K562 (cell line): ENCODE results near the gene LYPD6B. TPM values are rescaled to one million over a fixed set of nuclear protein-coding genes. Genes with fewer than 3 reads are reported as not detected.

Source experiments
- ATAC-seq: fragments of 200-7000 bp; cut with Tn5 transposase; 3 replicates; pipeline ENCODE4 v1.9.1; 2020; ENCODE audit warnings: moderate library complexity
- BruUV-seq: library from RNA; stranded (reverse); fragments of 400-500 nt; replicated peaks from 2 replicates; lab custom pipeline; 2021; lab: Mats Ljungman, UMichigan
- CTCF ChIA-PET: fragments of 300-600 bp; formaldehyde crosslinking; extraction: SDS; loops from one replicate; lab custom pipeline; 2021; ENCODE audit warnings: low intra/inter-chr PET ratio; lab: Yijun Ruan, JAX
- POLR2A ChIA-PET: fragments of 300-600, 350-650 bp; sonication (Branson Sonifier 250); formaldehyde crosslinking; extraction: SDS; loops from one replicate; lab custom pipeline; 2021; ENCODE audit warnings: antibody characterized with exemption, inconsistent platforms; lab: Yijun Ruan, JAX
- DNase-seq, 4 experiments: peaks; one replicate each; pipeline versions ENCODE4 v3.0.0 to v3.0.0-alpha.2; 2011 to 2018; ENCODE audit warnings: low spot score in 3 of 4, mixed read lengths in 3 of 4; ENCODE audit errors: extremely low read depth in 1 of 4
- FAIRE-seq: peaks from 2 replicates; lab custom pipeline; 2011; peaks lifted over from hg19 to GRCh38; lab: Jason Lieb, UNC
- H2AFZ ChIP-seq: 2 replicates; pipeline ENCODE4 v1.6.0; 2011; ENCODE audit warnings: low read depth, low read length, control low read depth, inconsistent platforms
- H3K27ac ChIP-seq: fragments of 200-600 bp; 3 replicates; pipeline ENCODE4 v1.8.0; 2011; ENCODE audit warnings: low read depth, mild to moderate bottlenecking, control low read depth, inconsistent platforms, low read length, moderate library complexity, mixed read lengths; ENCODE audit errors: extremely low read depth
- H3K27me3 ChIP-seq, 2 experiments: fragments of 300-600 bp in 1 of 2; 2 replicates in 1 of 2; 3 replicates in 1 of 2; pipeline versions ENCODE4 v1.6.0 to v1.8.0; 2011; ENCODE audit warnings: inconsistent platforms in 2 of 2, low read length in 2 of 2, mild to moderate bottlenecking in 1 of 2, mixed read lengths in 1 of 2, moderate library complexity in 1 of 2; ENCODE audit not compliant: control insufficient read depth in 2 of 2, insufficient read depth in 2 of 2
- H3K36me3 ChIP-seq: fragments of 300-600 bp; 3 replicates; pipeline ENCODE4 v1.8.0; 2011; ENCODE audit warnings: mild to moderate bottlenecking, low read length, inconsistent platforms; ENCODE audit not compliant: control insufficient read depth, insufficient read depth
- H3K4me1 ChIP-seq, 2 experiments: fragments of 200-600 bp in 1 of 2; replicated peaks in 1 of 2; 2 replicates in 1 of 2; 3 replicates in 1 of 2; pipeline versions ENCODE4 v1.5.1 to v1.8.0; 2011; ENCODE audit warnings: inconsistent platforms in 2 of 2, low read length in 2 of 2, mild to moderate bottlenecking in 1 of 2, mixed read lengths in 1 of 2, moderate library complexity in 1 of 2; ENCODE audit not compliant: control insufficient read depth in 2 of 2, insufficient read depth in 2 of 2
- H3K4me2 ChIP-seq: 2 replicates; pipeline ENCODE4 v1.6.1; 2011; ENCODE audit warnings: low read length, control low read depth, inconsistent platforms, mixed read lengths; ENCODE audit not compliant: insufficient read depth
- H3K4me3 ChIP-seq: fragments of 200-600 bp; sonication (generic), shearing (Covaris generic); 2 replicates; pipeline ENCODE4 v1.5.1; 2016; ENCODE audit warnings: control low read depth, inconsistent platforms
- H3K79me2 ChIP-seq: fragments of 200-600 bp; 3 replicates; pipeline ENCODE4 v1.8.0; 2011; ENCODE audit warnings: low read length, inconsistent platforms; ENCODE audit not compliant: control insufficient read depth, insufficient read depth
- H3K9ac ChIP-seq, 2 experiments: 2 replicates each; pipeline versions ENCODE4 v1.6.0 to v1.6.1; 2011; ENCODE audit warnings: low read depth in 2 of 2, low read length in 2 of 2, control low read depth in 1 of 2, inconsistent platforms in 1 of 2, mild to moderate bottlenecking in 1 of 2, mixed read lengths in 1 of 2; ENCODE audit not compliant: insufficient read depth in 1 of 2
- H3K9me1 ChIP-seq: one replicate; pipeline ENCODE4 v1.6.0; 2011; ENCODE audit warnings: inconsistent platforms, mild to moderate bottlenecking, low read length, moderate library complexity; ENCODE audit not compliant: control insufficient read depth, insufficient read depth
- H3K9me3 ChIP-seq: replicated peaks from 2 replicates; pipeline ENCODE4 v1.5.1; 2011; ENCODE audit warnings: low read depth, low read length, inconsistent platforms; ENCODE audit not compliant: control insufficient read depth, insufficient read depth
- H4K20me1 ChIP-seq: replicated peaks from 2 replicates; pipeline ENCODE4 v1.6.1; 2011; ENCODE audit warnings: low read length, inconsistent platforms, mixed read lengths; ENCODE audit not compliant: control insufficient read depth, insufficient read depth
- CBX5 ChIP-seq: IDR thresholded peaks from 2 replicates; pipeline ENCODE4 v1.6.1; 2014; ENCODE audit warnings: low read depth, borderline replicate concordance
- COPS2 ChIP-seq: fragments of 450-650 bp; conservative IDR thresholded peaks from 2 replicates; pipeline ENCODE4 v1.6.1; 2016; ENCODE audit warnings: mild to moderate bottlenecking, moderate library complexity
- GTF2B ChIP-seq: IDR thresholded peaks from 2 replicates; pipeline ENCODE4 v1.6.1; 2011; ENCODE audit not compliant: insufficient read length; ENCODE audit errors: extremely low read depth
- HNRNPH1 ChIP-seq: fragments of 200-400 bp; formaldehyde crosslinking; optimal IDR thresholded peaks from 2 replicates; pipeline ENCODE3; 2017; ENCODE audit warnings: low read depth, mild to moderate bottlenecking, low read length, moderate library complexity
- MLX ChIP-seq, 2 experiments: fragments of 450-650 bp in 1 of 2; sonication (generic) in 1 of 2; formaldehyde crosslinking; conservative IDR thresholded peaks; 2 replicates each; pipeline versions ENCODE4 v1.4.0 to v1.8.1; 2020 to 2022; ENCODE audit warnings: mild to moderate bottlenecking in 1 of 2, missing genetic modification reagents in 1 of 2
- RREB1 ChIP-seq: fragments of 250-450 bp; sonication (Bioruptor Pico); IDR thresholded peaks from 2 replicates; pipeline ENCODE4 v1.4.0; 2020
- ZBTB12 ChIP-seq: fragments of 250-450 bp; sonication (Bioruptor Pico); IDR thresholded peaks from 2 replicates; pipeline ENCODE4 v1.4.0; 2020
- WGBS: fragments of 100-300 bp; shearing (Covaris generic); methylation state at CpG from one replicate; pipeline ENCODE4 v1.1.6; 2016; ENCODE audit warnings: low coverage, mixed read lengths; ENCODE audit not compliant: insufficient coverage; ENCODE audit errors: missing lambda C conversion rate; 5-methylcytosine and 5-hydroxymethylcytosine counted together
- in situ Hi-C: fragments of 300-500 bp; cut with MboI; formaldehyde crosslinking; loops from 4 replicates; pipeline ENCODE4 v1.15.0; 2018; ENCODE audit warnings: inconsistent platforms, mixed read lengths
- intact Hi-C: fragments of 100-400 bp; cut with micrococcal nuclease; formaldehyde crosslinking; loops from 2 replicates; pipeline ENCODE4 v1.14.2; 2022
- polyA plus RNA-seq, 8 experiments: library from polyadenylated mRNA; depleted of rRNA in 4 of 8; stranded (reverse) in 5 of 8; unstranded in 3 of 8; fragments of >200 nt; fragmentation: Nextera tagmentation in 2 of 8; fragmentation: Illumina TruSeq in 1 of 8; extraction: Ambion mirVana in 2 of 8; extraction: Trizol in 1 of 8; gene quantifications; 2 replicates each; pipeline versions ENCODE4 v1.2.1 to v1.2.3, GENCODE V29; 2011 to 2014; ENCODE audit warnings: inconsistent platforms in 1 of 8, missing spikeins in 1 of 8
- total RNA-seq, 7 experiments: library from RNA; depleted of rRNA in 6 of 7; stranded (reverse); fragments of >200 nt in 6 of 7; fragmentation: Illumina TruSeq in 2 of 7; extraction: Trizol in 2 of 7; gene quantifications; 2 replicates each; pipeline versions ENCODE4 v1.2.1 to v1.2.3, GENCODE V29; 2011 to 2021; ENCODE audit warnings: low replicate concordance in 1 of 7

LYPD6B gene
- total and polyA plus RNA-seq, 9 of the 15 experiments (the other 6 are each of a cell fraction or from before 2014, with no cell fraction given): not detected

- Histone ChIP-seq H3K9me1 (no peaks in the 10 kb centered on the region), H3K36me3 (no peaks in the 10 kb centered on the region), H3K27me3 (no peaks in the 10 kb centered on the region), H3K79me2 (no peaks in the 10 kb centered on the region), H3K9me3 (no peaks in the 10 kb centered on the region), H3K4me2 (no peak overlapping the region), H3K9ac (no peak overlapping the region), H3K4me1 (no peaks in the 10 kb centered on the region), H3K27ac (no peak overlapping the region), H2AFZ (no peak overlapping the region), H3K4me3 (no peak overlapping the region), H4K20me1 (no peaks in the 10 kb centered on the region)
- no peak for FAIRE-seq
- ChIA-PET CTCF (no interaction called here), POLR2A (no interaction called here)
- intact Hi-C loops: no loop called here
- in situ Hi-C loops: no loop called here
- WGBS: 0% methylated on average over 2 of the region's 2 CpGs
- DNase-seq: no peak
- TF ChIP-seq HNRNPH1 (no peak), GTF2B (no peak), COPS2 (no peak)
- ATAC-seq: no peak
- BruUV-seq: no TSS peak
These were observed 74.2 kb downstream of the LYPD6B start for GRCh38 chr2:149112713-149113112.

GRCh38 chr2:149115781-149116180, 77.3 kb downstream of the LYPD6B start:
- Histone ChIP-seq H3K9me1 (no peaks in the 10 kb centered on the region), H3K4me1 (no peaks in the 10 kb centered on the region), H4K20me1 (no peaks in the 10 kb centered on the region), H2AFZ (no peak overlapping the region), H3K9me3 (no peaks in the 10 kb centered on the region), H3K27ac (no peak overlapping the region), H3K36me3 (no peaks in the 10 kb centered on the region), H3K9ac (no peak overlapping the region), H3K4me3 (no peak overlapping the region), H3K4me2 (no peak overlapping the region), H3K79me2 (no peaks in the 10 kb centered on the region), H3K27me3 (no peaks in the 10 kb centered on the region)
- intact Hi-C loops: no loop called here
- no TSS peak for BruUV-seq
- ATAC-seq (no peak), DNase-seq (no peak), FAIRE-seq (no peak)
- 1% methylated on average over 5 of the region's 5 CpGs for WGBS
- in situ Hi-C loops: no loop called here
- ChIA-PET POLR2A (no interaction called here), CTCF (no interaction called here)
- TF ChIP-seq ZBTB12 (CRISPR knock-in tag) (no peak), RREB1 (no peak), CBX5 (no peak), MLX (CRISPR knock-in tag; conservative IDR thresholded peaks at IDR 0.05) (no peak)
